Spleen (tissue), 7 donors: ENCODE results near the gene DMD.

Experiments
- CTCF ChIP-seq, 11 experiments: fragments of 200-600 bp in 7 of 11; fragments of 450-650 bp in 4 of 11; sonication (generic) in 4 of 11; IDR thresholded peaks in 8 of 11; conservative IDR thresholded peaks in 3 of 11; 1 replicate in 7 of 11; 2 replicates in 4 of 11; pipeline versions ENCODE4 v1.4.0 to v1.8.0; 2016 to 2021; ENCODE audit warnings: antibody characterized with exemption in 11 of 11, inconsistent platforms in 4 of 11, mild to moderate bottlenecking in 1 of 11
- POLR2A ChIP-seq, 3 donors: fragments of 450-650 bp; IDR thresholded peaks; one replicate each; pipeline ENCODE4 v1.5.1; 2017; ENCODE audit warnings: antibody characterized with exemption in 3 of 3, mild to moderate bottlenecking in 1 of 3
- donor health status: DM: no; HTN: no; CAD: no; lungs with moderate emphysema.
- donor health status: DM: no; HTN: no; CAD: no.
- donor health status: DM: no; HTN: no; CAD: no.

- TF ChIP-seq CTCF (IDR thresholded peaks at IDR 0.05 in 8 of 11, conservative IDR thresholded peaks at IDR 0.05 in 3 of 11) (no peak), POLR2A (IDR thresholded peaks at IDR 0.05) (no peak)
Observed at GRCh38 chrX:31154946-31155345, 2056.4 kb downstream of the DMD start.
